ENCODE measurements around the gene TTC23. TPM values are rescaled to one million over a fixed set of nuclear protein-coding genes. Genes with fewer than 3 reads are reported as not detected.

Gene TTC23, protein sequence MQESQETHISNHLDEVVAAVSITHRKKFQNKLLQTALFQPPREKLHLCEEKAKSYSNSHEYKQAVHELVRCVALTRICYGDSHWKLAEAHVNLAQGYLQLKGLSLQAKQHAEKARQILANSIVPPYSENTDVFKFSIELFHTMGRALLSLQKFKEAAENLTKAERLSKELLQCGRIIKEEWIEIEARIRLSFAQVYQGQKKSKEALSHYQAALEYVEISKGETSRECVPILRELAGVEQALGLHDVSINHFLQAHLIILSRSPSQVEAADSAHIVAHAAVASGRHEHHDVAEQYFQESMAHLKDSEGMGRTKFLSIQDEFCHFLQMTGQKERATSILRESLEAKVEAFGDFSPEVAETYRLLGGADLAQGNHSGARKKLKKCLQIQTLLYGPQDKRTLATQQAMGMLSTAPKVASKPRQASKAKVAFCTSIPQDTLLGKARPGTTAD
- polyA plus RNA-seq (ENCODE audit: insufficient read length in 12 of 12) = 10 to 100 TPM in 11 of 12 donors, not detected in 1; 16.0 to 27.9 (median 20.8) TPM
- long read RNA-seq, donor 1, partial matches to known transcripts = 0 of 1 reads
- long read RNA-seq, donor 1, other reads (novel, unspliced or antisense) = 0 of 1 reads
- long read RNA-seq, donor 2, partial matches to known transcripts = 0 of 3 reads
- long read RNA-seq, donor 2, other reads (novel, unspliced or antisense) = 0 of 3 reads
- long read RNA-seq, donor 3, partial matches to known transcripts = 0 of 1 reads
- long read RNA-seq, donor 3, other reads (novel, unspliced or antisense) = 0 of 1 reads
- long read RNA-seq, donor 4, partial matches to known transcripts = 0 of 1 reads
- long read RNA-seq, donor 4, other reads (novel, unspliced or antisense) = 0 of 1 reads
- long read RNA-seq, donor 5 = 0 reads
- long read RNA-seq, donor 6, partial matches to known transcripts = 0 of 1 reads
- long read RNA-seq, donor 6, other reads (novel, unspliced or antisense) = 0 of 1 reads
- long read RNA-seq, donor 7 = 0 reads
- long read RNA-seq, donor 8, partial matches to known transcripts = 0 of 1 reads
- long read RNA-seq, donor 8, other reads (novel, unspliced or antisense) = 0 of 1 reads
- long read RNA-seq, donor 9 = 0 reads
- long read RNA-seq, donor 10 = 0 reads
- long read RNA-seq, donor 11 = 0 reads

DNA sequence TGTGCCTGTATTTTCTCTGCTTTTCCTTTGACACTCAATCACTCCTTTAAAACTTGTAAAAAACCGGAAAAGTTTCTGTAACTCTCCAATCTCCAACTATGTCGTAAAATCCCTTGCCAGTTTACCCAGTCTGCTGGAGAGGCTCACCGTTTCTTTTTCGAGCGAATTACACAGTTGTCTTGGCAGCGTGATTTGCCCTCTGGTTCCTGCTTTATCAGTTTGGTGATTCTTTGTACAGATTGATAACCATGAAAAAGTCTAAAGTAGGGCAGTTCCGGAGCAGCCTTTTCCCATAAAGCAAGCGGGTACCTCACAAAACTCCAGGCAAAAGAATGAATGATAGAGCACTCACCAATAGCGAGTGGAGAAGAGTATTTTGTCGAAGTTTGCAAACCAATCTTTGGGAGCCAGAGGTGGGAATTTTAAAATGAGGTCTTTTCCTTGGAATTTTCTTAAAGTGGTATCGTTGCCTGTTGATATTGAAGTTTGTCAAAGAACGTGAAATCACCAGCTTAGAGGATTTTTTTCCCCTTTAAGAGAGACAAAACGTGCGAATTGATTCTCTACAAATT is at the start of gene TTC23:
TSS of gene TTC23 (minus strand) at position 312 of the 572 bp plus-strand sequence. CDS start 20,869 bp downstream, outside the sequence.
- DNase-seq = peak; percentile 90

DNA sequence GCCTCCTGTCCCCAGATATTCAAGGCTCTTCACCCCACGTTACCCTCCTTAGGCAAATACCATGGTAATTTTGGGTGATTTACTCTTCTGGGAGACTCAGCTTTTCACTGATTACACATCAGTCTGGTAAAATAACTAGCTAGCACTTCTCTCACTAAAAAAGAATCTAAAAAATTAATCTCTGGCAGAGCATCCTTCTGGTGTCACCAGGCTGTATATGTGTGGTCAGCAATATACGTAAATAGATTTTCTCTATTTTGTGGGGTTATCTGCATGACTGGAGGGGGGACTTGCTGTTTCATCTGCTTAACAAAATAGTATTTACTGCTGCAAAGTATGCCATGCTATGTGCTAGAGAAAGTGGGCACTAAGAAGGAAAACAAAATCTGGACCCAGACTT is 47.0 kb upstream of the TTC23 start:
- DNase-seq = no peak

DNA sequence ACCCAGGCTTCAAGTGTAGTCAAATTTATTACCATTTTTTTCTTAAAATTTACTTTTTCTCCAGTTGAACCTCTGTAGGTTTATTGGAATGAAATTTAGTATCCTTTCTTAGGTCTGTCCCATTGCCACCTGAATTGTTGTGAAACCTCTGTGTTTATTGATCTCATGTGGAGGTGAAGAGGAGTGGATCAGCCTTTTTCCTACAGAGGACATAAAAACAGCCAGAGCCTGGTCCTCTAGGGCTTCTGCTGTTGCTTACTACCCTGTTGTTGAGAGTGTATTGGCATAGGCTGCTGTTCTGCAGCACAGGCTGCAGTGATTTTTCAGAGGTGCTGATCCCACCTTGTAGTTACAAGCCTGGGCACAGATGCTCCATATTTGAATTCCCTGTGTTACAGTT is 46.5 kb upstream of the TTC23 start:
- DNase-seq = no peak

DNA sequence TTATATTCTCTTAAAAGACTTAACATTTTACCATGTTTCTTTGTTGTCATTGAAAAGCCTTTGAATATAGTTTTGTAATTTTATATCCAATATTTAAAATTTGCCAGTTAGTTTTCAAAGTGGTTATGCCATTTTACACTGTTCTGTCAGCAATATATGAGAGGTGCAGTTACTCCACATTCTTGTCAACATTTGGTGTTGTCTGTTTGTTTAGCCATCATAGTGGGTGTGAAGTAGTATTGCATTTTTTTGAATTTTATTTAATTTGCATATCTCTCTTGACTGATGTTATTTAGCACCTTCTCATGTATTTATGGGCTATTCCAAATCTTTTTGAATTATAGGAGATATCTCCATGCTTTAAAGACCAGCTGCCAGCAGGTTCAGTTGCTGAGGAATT is 42.3 kb upstream of the TTC23 start:
- no peak for DNase-seq

DNA sequence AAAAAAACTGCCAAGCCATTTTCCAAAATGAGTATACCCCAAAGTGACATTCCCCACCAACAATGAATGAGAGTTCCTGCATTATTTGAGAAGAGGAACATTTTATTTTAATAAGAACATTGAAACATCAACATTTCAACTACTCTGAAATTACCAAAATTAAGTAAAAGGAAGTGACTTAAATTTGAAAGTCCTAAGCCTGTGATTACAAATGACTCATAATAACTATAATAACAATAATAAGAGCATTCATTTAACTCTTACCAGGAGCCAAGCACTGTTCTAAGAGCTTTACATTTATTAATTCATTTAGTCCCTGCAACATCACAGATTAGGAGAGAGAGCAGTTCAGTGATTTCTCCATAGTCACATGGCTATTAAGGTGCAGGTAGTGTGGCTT is 34.3 kb upstream of the TTC23 start:
- no peak for DNase-seq

DNA sequence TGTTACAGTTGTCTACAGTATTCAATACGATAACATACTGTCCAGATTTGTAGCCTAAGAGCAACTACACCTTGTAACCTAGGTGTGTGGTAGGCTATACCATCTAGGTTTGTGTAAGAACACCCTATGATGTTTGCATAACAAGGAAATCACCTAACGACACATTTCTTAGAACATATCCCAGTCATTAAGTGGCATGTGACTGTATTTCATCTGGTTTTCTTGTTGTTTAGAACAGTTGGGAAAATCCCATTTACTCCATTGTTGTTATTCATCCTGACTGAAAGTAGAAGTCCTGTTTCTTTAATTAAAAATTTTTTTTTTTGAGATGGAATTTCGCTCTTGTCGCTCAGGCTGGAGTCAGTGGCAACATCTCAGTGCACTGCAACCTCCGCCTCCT is 33.2 kb upstream of the TTC23 start:
- no peak for DNase-seq

DNA sequence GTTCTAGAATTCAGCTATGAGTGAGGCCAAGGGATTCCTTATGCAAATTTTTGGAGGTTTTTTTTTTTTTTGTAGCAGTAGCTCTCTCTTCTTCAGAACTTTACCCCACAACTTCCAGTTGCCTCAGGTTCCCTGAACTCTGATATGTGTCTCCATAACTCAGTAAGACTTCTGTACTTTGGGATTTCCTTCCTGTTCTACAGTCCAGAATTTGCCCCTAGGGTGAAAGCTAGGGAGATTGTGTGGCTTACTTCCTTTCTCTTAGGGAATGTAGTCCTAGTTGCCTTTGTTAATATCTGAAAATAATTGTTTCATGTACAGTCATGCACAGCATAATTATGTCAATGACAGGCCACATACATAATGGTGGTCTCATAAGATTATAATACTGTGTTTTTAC is 32.7 kb upstream of the TTC23 start:
- no peak for DNase-seq

DNA sequence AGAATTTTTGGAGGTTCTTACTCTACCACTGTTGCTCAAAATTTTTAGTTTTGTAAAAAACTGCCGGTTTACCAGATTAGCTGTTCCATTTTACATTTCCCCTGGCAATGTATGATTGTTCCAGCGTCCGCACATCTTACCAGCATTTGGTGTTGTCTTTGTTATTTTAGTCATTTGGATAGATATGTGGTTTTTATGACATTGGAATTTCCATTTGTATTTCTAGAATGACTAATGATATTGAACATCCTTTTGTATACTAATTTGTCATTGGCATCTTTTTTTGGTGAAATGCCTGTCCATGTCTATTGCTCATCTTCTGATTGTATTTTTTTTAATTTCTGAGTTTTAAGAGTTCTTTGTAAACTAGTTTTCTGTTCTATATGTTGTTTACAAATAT is 30.4 kb upstream of the TTC23 start:
- no peak for DNase-seq

DNA sequence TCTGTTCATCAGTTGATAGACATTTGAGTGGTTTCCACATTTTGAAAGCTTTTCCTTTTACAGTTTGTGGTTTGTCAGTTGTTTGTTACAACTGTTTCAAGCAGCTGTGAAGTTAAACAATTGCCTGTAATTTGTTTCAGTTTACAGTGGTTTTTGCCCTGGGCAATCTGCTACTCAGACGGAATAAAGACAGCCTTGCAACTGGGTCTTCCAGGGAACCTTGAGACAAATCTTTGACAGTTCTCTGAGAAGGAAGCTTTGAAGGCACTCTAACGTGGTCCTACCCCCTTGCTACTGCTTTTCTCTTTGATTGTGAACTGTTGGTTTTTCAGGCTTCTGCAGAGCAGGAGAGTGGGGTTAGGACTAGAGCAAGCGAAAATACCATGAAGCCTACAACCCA is 29.9 kb upstream of the TTC23 start:
- DNase-seq = no peak

DNA sequence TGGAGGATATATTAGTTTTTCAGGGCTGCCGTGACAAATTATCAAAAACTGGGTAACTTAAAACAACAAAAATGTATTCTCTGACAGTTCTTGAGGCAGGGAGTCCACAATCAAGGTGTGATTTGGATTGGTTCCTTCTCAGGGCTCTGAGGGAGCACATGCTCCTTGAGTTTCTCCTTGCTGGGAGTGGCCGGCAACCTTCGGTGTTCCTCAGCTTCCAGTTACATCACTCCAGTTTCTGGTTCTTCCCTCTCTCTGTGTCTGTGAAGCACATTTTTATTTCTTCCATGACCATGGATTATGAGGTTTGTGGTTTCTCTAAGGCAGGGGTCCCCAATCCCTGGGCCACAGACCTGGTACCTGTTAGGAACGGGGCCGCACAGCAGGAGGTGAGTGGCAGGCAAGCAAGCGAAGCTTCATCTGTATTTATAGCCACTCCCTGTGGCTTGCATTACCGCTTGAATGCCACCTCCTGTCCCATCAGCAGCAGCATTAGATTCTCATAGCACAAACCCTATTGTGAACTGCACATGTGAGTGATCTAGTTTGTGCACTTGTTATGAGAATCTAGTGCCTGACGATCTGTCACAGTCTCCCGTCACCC is 26.2 kb upstream of the TTC23 start:
- DNase-seq = no peak

DNA sequence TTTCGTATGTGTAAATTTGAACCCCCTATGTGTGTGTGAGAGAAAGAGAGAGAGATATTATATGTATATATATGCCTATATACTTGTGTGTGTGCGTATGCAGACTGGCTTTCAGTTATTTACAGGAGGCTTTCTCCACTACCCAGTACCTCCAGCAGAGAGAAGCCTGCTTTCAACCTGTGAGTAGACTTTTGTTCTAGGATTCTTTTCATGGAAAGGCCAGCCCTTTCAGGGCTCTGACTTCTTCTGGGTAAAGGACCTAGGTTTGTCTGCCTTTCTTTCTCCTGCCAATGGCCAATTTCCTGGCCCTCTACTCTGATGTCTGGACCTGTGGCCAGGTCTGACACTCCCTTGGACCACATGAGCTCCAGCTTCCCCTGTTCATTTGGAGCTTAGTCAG is 25.7 kb upstream of the TTC23 start:
- DNase-seq = no peak

DNA sequence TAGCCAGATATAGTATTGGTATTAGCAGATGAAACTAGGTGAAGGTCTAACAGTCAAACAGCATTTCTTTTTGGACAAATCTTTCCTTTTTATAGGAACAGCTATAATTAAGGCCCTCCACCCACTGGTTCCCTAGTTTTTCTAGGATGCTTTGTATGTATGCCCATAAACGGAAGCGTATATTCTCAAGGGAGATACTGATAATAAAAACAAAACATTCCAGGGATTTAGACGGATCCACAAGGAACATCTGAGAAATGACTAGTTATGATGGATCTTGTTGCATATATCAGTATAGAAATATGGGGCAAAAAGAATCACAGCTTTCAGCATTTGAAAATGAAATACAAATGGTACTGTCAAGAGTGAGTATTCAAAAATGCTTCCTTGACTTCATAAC is 24.4 kb upstream of the TTC23 start:
- DNase-seq = no peak

DNA sequence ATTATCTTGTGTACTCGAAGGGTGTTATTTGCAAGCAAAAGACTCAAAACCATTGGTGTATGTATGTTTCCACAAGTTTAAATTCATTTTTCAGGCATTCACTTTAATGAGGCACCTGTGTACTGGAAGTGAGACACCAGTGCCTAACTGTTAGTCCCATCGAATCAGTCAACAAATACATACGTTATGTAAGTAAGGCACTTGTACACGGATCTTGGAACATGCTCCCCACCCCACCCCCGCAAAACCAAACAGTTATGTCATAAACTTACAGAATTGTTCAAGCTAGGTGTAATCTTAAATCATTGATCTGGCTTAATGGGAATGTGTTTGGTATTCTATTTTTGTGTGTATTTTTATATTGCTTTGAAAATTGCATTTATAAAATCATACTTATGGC is 19.1 kb upstream of the TTC23 start:
- DNase-seq = no peak

DNA sequence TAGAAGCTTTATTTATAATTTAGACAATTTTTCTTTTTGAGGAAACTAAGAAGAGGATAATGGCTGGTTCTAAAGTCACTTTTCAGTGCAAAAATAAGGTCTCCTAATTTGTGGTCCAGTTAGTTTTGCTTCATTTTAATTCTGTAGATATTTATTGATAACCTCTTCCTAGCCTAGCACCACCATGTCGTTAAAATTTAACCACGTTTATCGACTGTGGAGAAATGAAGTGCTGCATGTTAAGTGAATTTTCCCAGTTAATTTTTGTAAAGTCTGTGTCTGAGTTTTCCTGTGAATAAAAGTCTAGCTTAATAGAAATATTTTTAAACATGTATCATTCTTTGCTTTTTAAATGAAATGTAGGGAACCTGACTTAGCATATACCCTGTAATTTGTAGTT is 18.6 kb upstream of the TTC23 start:
- DNase-seq = no peak

DNA sequence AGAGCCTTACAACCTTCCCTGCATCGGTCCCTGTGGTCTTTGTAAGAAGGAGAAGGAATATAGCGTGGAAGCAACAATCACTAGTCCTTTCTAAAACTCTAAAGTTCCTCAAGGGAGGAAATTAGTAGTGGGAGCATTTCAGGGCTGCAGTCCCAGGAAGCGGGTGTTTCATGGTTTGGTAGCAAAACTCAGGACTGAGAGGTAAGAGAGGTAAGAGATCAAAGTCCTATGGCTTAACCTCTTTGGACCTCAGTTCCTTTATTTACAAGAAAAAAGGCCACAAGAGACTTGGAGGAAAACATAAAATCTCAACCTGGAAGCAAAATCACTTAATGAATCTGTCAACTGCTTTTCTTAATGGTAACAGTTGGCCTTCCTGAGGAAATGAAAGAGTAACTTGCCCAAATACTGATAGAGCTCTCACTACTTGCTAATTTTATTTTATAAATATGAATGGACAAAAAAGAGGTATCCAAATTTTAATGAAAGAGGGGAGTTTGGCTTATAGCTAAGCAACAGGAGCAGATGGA is 16.2 kb upstream of the TTC23 start:
- no peak for DNase-seq

DNA sequence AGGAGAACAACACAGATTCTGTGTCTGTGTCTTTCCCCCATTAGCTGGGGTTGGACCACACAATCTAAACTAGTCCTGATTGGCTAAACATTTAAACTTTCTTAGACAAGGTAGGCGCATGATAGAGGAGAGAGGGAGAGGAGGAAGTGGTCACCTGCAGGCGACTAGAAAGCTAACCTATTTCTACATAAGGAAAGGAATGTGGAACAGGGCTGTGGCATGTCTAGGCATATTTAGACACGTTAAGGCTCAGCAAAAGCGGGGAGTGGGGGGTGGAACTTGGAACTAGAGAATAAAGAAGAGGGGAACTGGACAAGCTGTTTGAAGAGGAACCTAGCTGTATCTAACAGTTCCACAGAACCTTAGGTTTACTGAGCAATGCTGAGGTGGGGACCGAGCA is 14.7 kb upstream of the TTC23 start:
- DNase-seq = no peak

DNA sequence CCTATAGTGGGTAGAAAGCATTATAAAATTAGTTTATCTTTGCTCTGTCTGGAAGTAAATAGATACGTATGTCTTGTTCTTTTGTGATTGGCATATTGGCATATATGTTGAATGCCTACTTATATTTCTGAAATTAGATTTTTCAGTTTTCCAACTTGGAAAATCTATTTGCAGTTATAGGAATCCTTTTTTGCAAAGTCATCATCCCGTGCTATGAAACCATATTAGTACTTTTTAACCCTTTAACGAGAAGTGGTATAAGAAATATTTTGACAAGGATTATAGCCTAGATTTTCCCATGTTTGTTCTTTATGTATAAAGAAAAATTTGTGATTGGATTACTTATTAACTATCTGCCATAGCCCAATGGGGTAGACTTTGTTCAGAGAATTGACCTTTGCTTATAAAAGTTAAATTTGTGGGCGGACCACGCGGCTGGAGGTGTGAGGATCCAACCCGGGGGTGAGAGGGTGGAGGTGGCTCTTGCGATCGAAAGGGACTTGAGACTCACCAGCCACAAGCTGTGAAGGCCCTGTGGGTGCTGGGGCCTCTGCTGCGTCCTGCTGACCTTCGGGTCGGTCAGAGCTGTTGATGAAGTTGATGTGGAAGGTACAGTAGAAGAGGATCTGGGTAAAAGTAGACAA is 7.8 kb upstream of the TTC23 start:
- DNase-seq = no peak

DNA sequence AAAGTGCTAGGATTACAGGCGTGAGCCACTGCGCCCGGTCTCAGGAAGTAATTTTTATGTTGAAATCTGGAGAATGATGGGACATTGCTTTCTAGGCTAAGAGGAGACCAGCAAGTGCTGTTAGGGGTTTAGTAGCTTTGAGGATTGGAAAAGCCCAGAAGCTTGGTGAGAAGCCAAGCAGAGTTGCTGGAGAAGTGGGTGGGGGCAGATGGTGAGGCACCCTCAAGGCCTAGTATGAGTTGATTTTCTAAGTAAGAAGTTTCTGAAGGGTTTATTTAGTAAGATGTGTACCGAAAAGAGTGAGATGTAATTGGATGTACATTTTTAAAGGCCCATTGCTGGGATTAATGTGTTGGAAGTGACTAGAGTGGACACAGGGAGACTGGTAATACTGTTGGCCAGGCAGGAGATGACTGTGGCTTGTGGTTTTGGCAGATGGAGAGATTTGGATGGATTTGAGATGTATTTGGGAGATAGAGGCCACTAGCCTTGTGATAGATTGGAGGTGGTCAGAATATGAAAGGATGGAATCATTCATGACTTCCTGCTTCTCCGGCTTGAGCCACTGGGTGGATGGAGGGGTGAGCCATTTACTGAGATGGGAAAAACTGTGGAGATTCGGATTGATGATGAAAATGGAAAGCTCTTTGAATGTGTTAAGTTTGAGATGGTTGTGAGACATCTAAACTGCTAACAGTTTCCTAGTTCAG is 4.2 kb upstream of the TTC23 start:
- DNase-seq = no peak

DNA sequence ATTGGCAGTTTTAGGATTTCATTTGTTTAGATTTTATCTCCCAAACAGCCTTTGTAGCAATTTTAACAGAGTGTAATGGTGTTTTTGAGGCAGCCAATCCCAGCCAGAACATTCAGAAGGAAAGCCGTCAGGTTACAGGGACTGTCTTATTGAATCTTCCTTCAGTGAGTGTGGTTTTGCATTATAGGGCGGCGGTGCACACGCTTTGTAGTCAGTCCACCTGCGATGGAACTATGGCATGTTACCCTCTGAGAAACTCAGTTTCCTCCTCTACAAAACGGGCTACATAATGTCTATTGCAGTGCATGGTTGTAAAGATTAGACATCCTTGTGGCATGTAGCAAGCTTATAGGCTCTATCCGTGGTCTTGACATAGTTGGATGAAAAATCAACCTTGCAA is 2.9 kb upstream of the TTC23 start:
- no peak for DNase-seq
